Ovary (tissue), 9 donors: ENCODE data around the gene SH3BP5L. TPM values are rescaled to one million over a fixed set of nuclear protein-coding genes. Genes with fewer than 3 reads are reported as not detected.

Experiments
- DNase-seq, 5 donors: peaks; one replicate each; pipeline ENCODE4 v3.0.0-alpha.2; 2019 to 2020
- H3K27ac ChIP-seq, 2 donors: fragments of 200-600 bp; one replicate each; pipeline versions ENCODE4 v1.5.1 to v1.8.0; 2019 to 2022
- H3K27me3 ChIP-seq: fragments of 200-600 bp; one replicate; pipeline ENCODE4 v1.8.0; 2022
- H3K36me3 ChIP-seq: fragments of 200-600 bp; sonication (generic); one replicate; pipeline ENCODE4 v1.5.1; 2019
- H3K4me1 ChIP-seq: one replicate; pipeline ENCODE4 v1.8.1; 2013; ENCODE audit warnings: mild to moderate bottlenecking, moderate library complexity; ENCODE audit not compliant: insufficient read depth
- H3K4me3 ChIP-seq: fragments of 200-600 bp; sonication (generic); one replicate; pipeline ENCODE4 v1.5.1; 2017
- H3K9me3 ChIP-seq, 2 donors: fragments of 200-600 bp in 1 of 2; sonication (generic) in 1 of 2; one replicate each; pipeline versions ENCODE4 v1.5.1 to v1.8.1; 2013 to 2019; ENCODE audit warnings: mild to moderate bottlenecking in 1 of 2, moderate library complexity in 1 of 2
- CTCF ChIP-seq, 3 donors: fragments of 450-650 bp in 2 of 3; fragments of 200-600 bp in 1 of 3; IDR thresholded peaks; one replicate each; pipeline versions ENCODE4 v1.5.1 to v1.8.0; 2016 to 2022; ENCODE audit warnings: antibody characterized with exemption in 3 of 3, mild to moderate bottlenecking in 1 of 3
- EP300 ChIP-seq: sonication (generic); formaldehyde crosslinking; IDR thresholded peaks from one replicate; pipeline ENCODE4 v1.6.1; 2017; ENCODE audit warnings: antibody characterized with exemption
- POLR2A ChIP-seq: fragments of 450-650 bp; IDR thresholded peaks from one replicate; pipeline ENCODE4 v1.6.1; 2017; ENCODE audit warnings: antibody characterized with exemption, mild to moderate bottlenecking, moderate library complexity
- WGBS, 3 donors: extraction: QIAGEN DNeasy Blood & Tissue Kit in 1 of 3; methylation state at CpG; one replicate each; pipeline versions ENCODE4 v1.1.5 to v1.1.7; 2013 to 2017; 5-methylcytosine and 5-hydroxymethylcytosine counted together
- intact Hi-C, 4 donors: fragments of 100-400 bp; cut with DNase I; formaldehyde crosslinking; loops; one replicate each; pipeline versions ENCODE4 v1.11.0 to v1.15.1; 2022 to 2023
- polyA plus RNA-seq, 2 donors: library from polyadenylated mRNA; stranded (reverse); fragments of 200-250 nt in 1 of 2; fragments of 350-450 nt in 1 of 2; fragmentation: Illumina TruSeq in 1 of 2; extraction: RNeasy Lipid Tissue Mini Kit (QIAGEN cat#74804) in 1 of 2; gene quantifications; one replicate each; pipeline ENCODE4 v1.2.3, GENCODE V29; 2013 to 2014
- total RNA-seq, 7 donors: library from RNA; depleted of rRNA in 2 of 7; stranded (reverse); fragments of >200 nt in 2 of 7; fragmentation: NEBNext Ultra II Directional in 3 of 7; extraction: Animal tissue kit (Norgen Biotek cat#: 25700) in 3 of 7; gene quantifications; one replicate each; pipeline versions ENCODE4 v1.1.0 to v1.2.4, GENCODE V29; 2016 to 2023
- donor health status: DM: no; HTN: no; CAD: no; lungs with moderate emphysema.
- donor health status: DM: no; HTN: no; CAD: no.
- donor health status: Bipolar disorder and iron deficiency.
- donor health status: DM: yes; HTN: yes; CAD: no.
- donor health status: DM: no; HTN: no; CAD: no.
- donor health status: DM: yes; HTN: yes; CAD: no.

Gene SH3BP5L
- total and polyA plus RNA-seq, 9 donors = 8.1 to 16.8 (median 13.8) TPM

- no peak overlapping the region for H3K27ac ChIP-seq
- H3K4me1 ChIP-seq = peaks cover 8% of the 10 kb centered on the region
- no peak for DNase-seq
- intact Hi-C loops = no loop called here
- no peaks in the 10 kb centered on the region for H3K36me3 ChIP-seq
- no peak overlapping the region for H3K4me3 ChIP-seq
- no peaks in the 10 kb centered on the region for H3K27me3 ChIP-seq
- WGBS, 3 donors = 88 to 91% (median 90%) methylated on average over 8 of the region's 8 CpGs
- no peaks in the 10 kb centered on the region for H3K9me3 ChIP-seq
- TF ChIP-seq POLR2A (no peak), CTCF (IDR thresholded peaks at IDR 0.05) (no peak), EP300 (no peak)
These were observed 28.1 kb upstream of the SH3BP5L start for GRCh38 chr1:248853663-248854375.

GRCh38 chr1:248852481-248853405 lies 27.0 kb upstream of the SH3BP5L start:
- DNase-seq = no peak
- intact Hi-C loops = no loop called here
- Histone ChIP-seq H3K4me3 (no peak overlapping the region), H3K4me1 (peaks cover 4% of the 10 kb centered on the region), H3K36me3 (no peaks in the 10 kb centered on the region), H3K27ac (no peak overlapping the region), H3K27me3 (no peaks in the 10 kb centered on the region), H3K9me3 (no peaks in the 10 kb centered on the region)
- TF ChIP-seq CTCF (IDR thresholded peaks at IDR 0.05) (no peak), POLR2A (no peak), EP300 (no peak)
- WGBS, 3 donors = 62 to 72% (median 70%) methylated on average over 7 of the region's 7 CpGs

GRCh38 chr1:248851390-248851789 lies 25.7 kb upstream of the SH3BP5L start:
- no peak overlapping the region for H3K4me3 ChIP-seq
- intact Hi-C loops = no loop called here
- WGBS, 3 donors = 92 to 95% (median 94%) methylated on average over 2 of the region's 2 CpGs
- no peaks in the 10 kb centered on the region for H3K9me3 ChIP-seq
- TF ChIP-seq EP300 = no peak
- DNase-seq = no peak
- no peaks in the 10 kb centered on the region for H3K27me3 ChIP-seq
- no peaks in the 10 kb centered on the region for H3K36me3 ChIP-seq
- no peaks in the 10 kb centered on the region for H3K4me1 ChIP-seq
- no peak overlapping the region for H3K27ac ChIP-seq

GRCh38 chr1:248850536-248851251 lies 25.0 kb upstream of the SH3BP5L start:
- H3K9me3 ChIP-seq = no peaks in the 10 kb centered on the region
- H3K4me3 ChIP-seq = no peak overlapping the region
- DNase-seq = no peak
- no peak overlapping the region for H3K27ac ChIP-seq
- no peaks in the 10 kb centered on the region for H3K4me1 ChIP-seq
- intact Hi-C loops = no loop called here
- H3K36me3 ChIP-seq = no peaks in the 10 kb centered on the region
- TF ChIP-seq EP300 (no peak), POLR2A (no peak), CTCF (IDR thresholded peaks at IDR 0.05) (no peak)
- WGBS, 3 donors = 73 to 85% (median 78%) methylated on average over 10 of the region's 10 CpGs
- H3K27me3 ChIP-seq = no peaks in the 10 kb centered on the region
